ENCODE data around the gene FLRT1. TPM values are rescaled to one million over a fixed set of nuclear protein-coding genes. Genes with fewer than 3 reads are reported as not detected.

The FLRT1 gene
- total RNA-seq, 1 donor from 2014 or later = 7.1 TPM

DNA sequence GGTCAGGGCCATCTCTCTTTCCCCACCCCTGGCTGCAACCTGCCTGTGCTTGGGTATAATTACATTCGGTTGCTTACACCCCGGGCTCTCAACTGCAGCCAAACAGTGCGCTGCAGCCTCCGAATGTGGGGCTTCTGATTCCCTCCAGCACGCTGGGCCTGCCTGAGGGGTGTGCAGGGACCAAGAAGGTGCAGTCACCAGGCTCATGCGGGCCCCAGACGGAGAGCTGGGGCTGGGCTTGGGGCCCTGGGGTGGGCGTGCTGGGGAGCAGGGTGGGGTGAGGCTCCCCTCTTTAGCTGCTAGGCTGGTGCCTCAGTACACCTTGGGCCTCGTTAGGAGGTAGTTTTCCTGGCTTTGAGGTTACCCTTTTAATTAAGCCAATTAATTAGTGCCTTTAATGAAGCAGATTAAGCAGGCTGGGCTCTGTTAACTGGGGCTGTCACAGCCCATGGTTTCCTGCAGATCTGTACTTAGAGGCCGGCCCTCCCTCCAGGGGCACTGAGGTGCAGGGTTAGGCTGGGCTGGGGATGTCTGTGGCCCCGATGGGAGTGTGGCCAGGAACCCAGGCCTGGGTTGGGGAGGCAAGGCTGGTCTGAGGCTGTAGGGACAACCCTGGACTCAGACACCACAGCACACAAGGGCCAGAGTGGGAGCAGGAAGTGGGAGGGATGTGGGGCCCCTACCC lies 17.3 kb downstream of the FLRT1 start:
- no peaks in the 10 kb centered on the region for H3K9me3 Mint-ChIP-seq
- no peak overlapping the region for H3K4me3 Mint-ChIP-seq
- H3K27me3 Mint-ChIP-seq (ENCODE audit: low read depth) = no peaks in the 10 kb centered on the region
- H3K4me1 Mint-ChIP-seq = peaks cover 13% of the 10 kb centered on the region
- TF ChIP-seq, protein P1, sequence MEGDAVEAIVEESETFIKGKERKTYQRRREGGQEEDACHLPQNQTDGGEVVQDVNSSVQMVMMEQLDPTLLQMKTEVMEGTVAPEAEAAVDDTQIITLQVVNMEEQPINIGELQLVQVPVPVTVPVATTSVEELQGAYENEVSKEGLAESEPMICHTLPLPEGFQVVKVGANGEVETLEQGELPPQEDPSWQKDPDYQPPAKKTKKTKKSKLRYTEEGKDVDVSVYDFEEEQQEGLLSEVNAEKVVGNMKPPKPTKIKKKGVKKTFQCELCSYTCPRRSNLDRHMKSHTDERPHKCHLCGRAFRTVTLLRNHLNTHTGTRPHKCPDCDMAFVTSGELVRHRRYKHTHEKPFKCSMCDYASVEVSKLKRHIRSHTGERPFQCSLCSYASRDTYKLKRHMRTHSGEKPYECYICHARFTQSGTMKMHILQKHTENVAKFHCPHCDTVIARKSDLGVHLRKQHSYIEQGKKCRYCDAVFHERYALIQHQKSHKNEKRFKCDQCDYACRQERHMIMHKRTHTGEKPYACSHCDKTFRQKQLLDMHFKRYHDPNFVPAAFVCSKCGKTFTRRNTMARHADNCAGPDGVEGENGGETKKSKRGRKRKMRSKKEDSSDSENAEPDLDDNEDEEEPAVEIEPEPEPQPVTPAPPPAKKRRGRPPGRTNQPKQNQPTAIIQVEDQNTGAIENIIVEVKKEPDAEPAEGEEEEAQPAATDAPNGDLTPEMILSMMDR (IDR thresholded peaks at IDR 0.05; ENCODE audit: unreplicated experiment) = no peak
- H3K36me3 Mint-ChIP-seq = no peaks in the 10 kb centered on the region
- no peak overlapping the region for H3K27ac Mint-ChIP-seq
- DNase-seq (ENCODE audit: low spot score in 2 of 2, unreplicated experiment in 2 of 2) = no peak

DNA sequence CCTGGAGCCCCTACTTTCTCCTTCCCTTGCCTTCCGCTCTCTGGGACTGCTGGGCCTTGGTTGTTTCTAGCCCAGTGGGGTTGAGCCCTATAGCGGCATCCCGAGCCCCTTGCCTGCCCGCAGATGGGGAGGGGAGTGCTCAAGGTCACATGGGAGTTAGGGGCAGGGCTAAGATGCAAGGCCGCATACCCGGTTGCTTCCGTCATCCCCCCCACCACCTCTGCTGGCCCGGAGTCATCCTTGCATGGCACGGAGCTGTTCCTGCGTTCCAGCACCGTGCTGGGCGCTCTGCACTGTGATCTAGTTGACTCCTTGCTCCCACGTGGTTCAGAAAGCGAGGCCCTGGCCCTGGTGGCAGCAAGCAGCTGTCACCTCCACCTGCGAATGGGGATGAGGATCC lies 18.0 kb downstream of the FLRT1 start:
- Mint-ChIP-seq H3K36me3 (no peaks in the 10 kb centered on the region), H3K4me1 (peaks cover 13% of the 10 kb centered on the region), H3K4me3 (no peak overlapping the region), H3K27me3 (ENCODE audit: low read depth) (no peaks in the 10 kb centered on the region), H3K27ac (peak overlapping the region; percentile 67), H3K9me3 (no peaks in the 10 kb centered on the region)
- TF ChIP-seq, protein P1 (IDR thresholded peaks at IDR 0.05; ENCODE audit: unreplicated experiment) = no peak
- DNase-seq (ENCODE audit: low spot score in 2 of 2, unreplicated experiment in 2 of 2) = no peak

DNA sequence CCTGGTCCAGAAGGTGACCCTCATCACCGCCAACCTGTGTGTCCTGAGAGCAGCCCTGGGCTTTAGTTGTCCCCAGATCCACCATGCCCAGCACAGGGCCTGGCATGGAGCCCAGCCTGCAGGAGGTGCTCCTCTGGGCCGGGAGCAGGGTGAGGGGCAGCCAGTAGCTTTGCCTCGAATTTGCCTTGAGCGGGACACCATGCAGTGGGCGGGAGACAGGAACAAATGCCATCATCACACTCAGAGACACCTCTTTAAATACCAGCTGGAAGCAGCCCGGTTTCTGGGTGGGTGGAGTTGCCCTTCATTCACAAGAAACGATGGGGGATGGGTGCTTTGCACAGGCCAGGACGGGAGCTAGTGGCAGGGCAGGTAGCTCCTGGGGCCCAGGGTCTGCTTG lies 19.3 kb downstream of the FLRT1 start:
- Mint-ChIP-seq H3K4me1 (peaks cover 13% of the 10 kb centered on the region), H3K36me3 (no peaks in the 10 kb centered on the region), H3K9me3 (no peaks in the 10 kb centered on the region), H3K4me3 (no peak overlapping the region), H3K27me3 (ENCODE audit: low read depth) (peaks cover 3% of the 10 kb centered on the region), H3K27ac (no peak overlapping the region)
- DNase-seq (ENCODE audit: low spot score in 2 of 2, unreplicated experiment in 2 of 2) = no peak
- TF ChIP-seq, protein P1 (IDR thresholded peaks at IDR 0.05; ENCODE audit: unreplicated experiment) = no peak

DNA sequence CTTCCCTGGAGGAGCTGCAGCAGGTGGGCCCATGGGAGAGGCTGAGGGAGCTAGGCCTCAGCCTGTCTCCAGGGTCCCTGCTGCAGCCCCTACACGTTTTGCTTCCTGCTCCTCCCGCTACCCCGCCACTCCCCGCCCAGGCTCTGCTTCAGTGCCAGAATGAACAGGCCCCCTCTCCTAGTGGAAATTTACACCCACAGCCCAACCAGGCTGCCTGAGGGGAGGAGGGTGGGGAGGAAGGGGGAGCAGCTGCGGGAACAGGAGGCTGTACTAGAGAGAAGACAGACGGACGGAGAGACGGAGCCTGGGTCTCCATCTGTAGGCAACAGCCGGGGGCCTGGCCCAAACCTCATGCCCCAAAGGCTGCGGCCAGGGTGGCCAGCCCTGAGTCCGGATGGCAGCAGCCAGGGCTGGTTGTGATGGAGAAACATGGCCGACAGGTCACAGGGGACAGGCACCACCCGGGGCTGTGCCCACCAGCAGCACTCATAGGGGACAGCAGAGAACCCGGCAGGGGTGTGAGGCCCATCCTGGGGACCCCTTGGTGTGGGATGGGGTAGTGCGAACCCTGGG lies 20.6 kb downstream of the FLRT1 start:
- peaks cover 19% of the 10 kb centered on the region for H3K4me1 Mint-ChIP-seq
- H3K27ac Mint-ChIP-seq = no peak overlapping the region
- no peaks in the 10 kb centered on the region for H3K36me3 Mint-ChIP-seq
- no peak overlapping the region for H3K4me3 Mint-ChIP-seq
- H3K27me3 Mint-ChIP-seq (ENCODE audit: low read depth) = peaks cover 3% of the 10 kb centered on the region
- TF ChIP-seq, protein P1 (IDR thresholded peaks at IDR 0.05; ENCODE audit: unreplicated experiment) = no peak
- no peak for DNase-seq (ENCODE audit: low spot score in 2 of 2, unreplicated experiment in 2 of 2)
- H3K9me3 Mint-ChIP-seq = no peaks in the 10 kb centered on the region

DNA sequence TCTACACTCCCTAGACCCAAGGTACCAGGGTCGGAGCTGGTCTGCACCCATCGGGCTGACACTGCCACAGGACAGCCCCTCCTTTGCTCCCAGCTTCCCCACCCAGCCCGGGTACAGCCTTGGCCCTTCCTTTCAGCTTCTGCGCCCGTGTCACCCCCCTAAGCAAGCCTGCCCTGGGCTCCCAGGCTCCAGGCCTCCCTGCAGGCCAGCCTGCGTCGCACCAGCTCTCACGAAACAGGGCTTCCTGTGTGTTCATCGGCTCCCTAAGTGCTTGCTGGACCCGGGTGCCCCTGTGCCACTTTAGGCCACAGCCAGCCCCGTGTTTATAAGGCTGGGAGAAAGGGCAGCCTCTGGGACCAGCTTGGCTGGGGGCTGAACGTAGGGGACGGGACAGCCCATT lies 21.1 kb downstream of the FLRT1 start:
- H3K27ac Mint-ChIP-seq = no peak overlapping the region
- DNase-seq (ENCODE audit: low spot score in 2 of 2, unreplicated experiment in 2 of 2) = no peak
- peaks cover 21% of the 10 kb centered on the region for H3K4me1 Mint-ChIP-seq
- H3K36me3 Mint-ChIP-seq = no peaks in the 10 kb centered on the region
- peaks cover 3% of the 10 kb centered on the region for H3K27me3 Mint-ChIP-seq (ENCODE audit: low read depth)
- H3K9me3 Mint-ChIP-seq = no peaks in the 10 kb centered on the region
- TF ChIP-seq, protein P1 (IDR thresholded peaks at IDR 0.05; ENCODE audit: unreplicated experiment) = no peak
- H3K4me3 Mint-ChIP-seq = no peak overlapping the region
